Measurements from ENCODE around the gene NUP210. TPM values are rescaled to one million over a fixed set of nuclear protein-coding genes. Genes with fewer than 3 reads are reported as not detected.

The NUP210 gene
- total RNA-seq, 3 donors from 2014 or later: 6.7 to 14.8 (median 8.1) TPM

GRCh38 chr3:13403213-13403819 lies 16.8 kb downstream of the NUP210 start:
- H3K9me3 ChIP-seq: peaks cover 8% of the 10 kb centered on the region
- intact Hi-C loops (cut with DNase I, micrococcal nuclease): no loop called here
- no peaks in the 10 kb centered on the region for H3K4me1 ChIP-seq (ENCODE audit: low read depth)
- TF ChIP-seq, protein P1, sequence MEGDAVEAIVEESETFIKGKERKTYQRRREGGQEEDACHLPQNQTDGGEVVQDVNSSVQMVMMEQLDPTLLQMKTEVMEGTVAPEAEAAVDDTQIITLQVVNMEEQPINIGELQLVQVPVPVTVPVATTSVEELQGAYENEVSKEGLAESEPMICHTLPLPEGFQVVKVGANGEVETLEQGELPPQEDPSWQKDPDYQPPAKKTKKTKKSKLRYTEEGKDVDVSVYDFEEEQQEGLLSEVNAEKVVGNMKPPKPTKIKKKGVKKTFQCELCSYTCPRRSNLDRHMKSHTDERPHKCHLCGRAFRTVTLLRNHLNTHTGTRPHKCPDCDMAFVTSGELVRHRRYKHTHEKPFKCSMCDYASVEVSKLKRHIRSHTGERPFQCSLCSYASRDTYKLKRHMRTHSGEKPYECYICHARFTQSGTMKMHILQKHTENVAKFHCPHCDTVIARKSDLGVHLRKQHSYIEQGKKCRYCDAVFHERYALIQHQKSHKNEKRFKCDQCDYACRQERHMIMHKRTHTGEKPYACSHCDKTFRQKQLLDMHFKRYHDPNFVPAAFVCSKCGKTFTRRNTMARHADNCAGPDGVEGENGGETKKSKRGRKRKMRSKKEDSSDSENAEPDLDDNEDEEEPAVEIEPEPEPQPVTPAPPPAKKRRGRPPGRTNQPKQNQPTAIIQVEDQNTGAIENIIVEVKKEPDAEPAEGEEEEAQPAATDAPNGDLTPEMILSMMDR (IDR thresholded peaks at IDR 0.05): no peak
- H3K36me3 ChIP-seq (ENCODE audit: low read depth): no peaks in the 10 kb centered on the region
- ATAC-seq (no peak), DNase-seq (no peak)
- no peak overlapping the region for H3K4me3 ChIP-seq

DNA sequence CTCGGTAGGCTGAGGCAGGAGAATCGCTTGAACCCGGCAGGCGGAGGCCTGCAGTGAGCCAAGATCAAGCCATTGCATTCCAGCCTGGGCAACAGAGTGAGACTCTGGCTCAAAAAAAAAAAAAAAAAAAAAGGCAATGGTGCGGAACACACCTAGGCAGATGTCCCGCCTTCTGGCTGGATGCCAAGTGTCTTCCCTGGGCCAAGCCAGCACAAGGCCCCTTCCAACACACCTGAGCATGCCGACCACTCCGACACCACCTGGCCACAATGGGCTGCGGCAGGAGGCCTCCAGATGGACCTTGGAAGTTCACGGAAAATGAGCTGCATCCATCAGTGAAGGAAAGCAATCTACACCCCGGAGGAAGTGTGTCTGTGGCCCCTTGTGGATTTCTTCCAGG lies 19.0 kb downstream of the NUP210 start:
- intact Hi-C loops (cut with DNase I, micrococcal nuclease): no loop called here
- Histone ChIP-seq H3K4me1 (ENCODE audit: low read depth) (no peaks in the 10 kb centered on the region), H3K4me3 (no peak overlapping the region), H3K36me3 (ENCODE audit: low read depth) (no peaks in the 10 kb centered on the region), H3K9me3 (no peaks in the 10 kb centered on the region)
- no peak for ATAC-seq
- DNase-seq: peak in 1 of 3 donors; percentile 8
- TF ChIP-seq, protein P1 (IDR thresholded peaks at IDR 0.05): no peak

GRCh38 chr3:13400114-13400673 lies 19.9 kb downstream of the NUP210 start:
- Histone ChIP-seq H3K4me1 (ENCODE audit: low read depth) (no peaks in the 10 kb centered on the region), H3K9me3 (no peaks in the 10 kb centered on the region), H3K36me3 (ENCODE audit: low read depth) (no peaks in the 10 kb centered on the region), H3K4me3 (no peak overlapping the region)
- no peak for DNase-seq
- intact Hi-C loops (cut with DNase I, micrococcal nuclease): no loop called here
- no peak for ATAC-seq
- TF ChIP-seq, protein P1 (IDR thresholded peaks at IDR 0.05): no peak

DNA sequence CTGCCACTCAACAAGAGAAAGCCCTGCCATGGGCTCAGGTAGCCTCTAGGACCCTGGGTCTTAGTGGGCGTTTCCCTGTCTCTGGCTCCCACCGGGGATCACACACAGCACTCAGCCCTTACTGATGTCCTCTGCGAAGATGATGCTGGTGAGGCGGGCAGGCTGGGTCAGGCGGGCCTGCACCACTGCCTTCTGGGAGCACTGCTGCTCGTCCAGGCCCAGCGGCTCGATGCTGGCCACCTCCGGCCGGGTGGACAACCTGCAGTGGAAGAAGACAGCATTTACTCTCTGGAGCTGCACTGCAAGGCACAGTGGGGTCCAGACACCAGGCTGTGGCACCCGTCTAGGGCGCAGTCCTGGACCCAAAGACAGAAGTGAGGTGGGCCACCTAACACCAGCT lies 20.5 kb downstream of the NUP210 start:
- ATAC-seq (no peak), DNase-seq (no peak)
- H3K4me1 ChIP-seq (ENCODE audit: low read depth): no peaks in the 10 kb centered on the region
- intact Hi-C loops (cut with DNase I, micrococcal nuclease): no loop called here
- no peaks in the 10 kb centered on the region for H3K9me3 ChIP-seq
- H3K36me3 ChIP-seq (ENCODE audit: low read depth): no peaks in the 10 kb centered on the region
- no peak overlapping the region for H3K4me3 ChIP-seq
- TF ChIP-seq, protein P1 (IDR thresholded peaks at IDR 0.05): no peak

- Histone ChIP-seq H3K4me3 (no peak overlapping the region), H3K4me1 (ENCODE audit: low read depth) (no peaks in the 10 kb centered on the region), H3K36me3 (ENCODE audit: low read depth) (no peaks in the 10 kb centered on the region), H3K9me3 (no peaks in the 10 kb centered on the region)
- ATAC-seq: no peak
- DNase-seq: no peak
- intact Hi-C loops (cut with DNase I, micrococcal nuclease): no loop called here
- TF ChIP-seq, protein P1 (IDR thresholded peaks at IDR 0.05): no peak
Measured at GRCh38 chr3:13397316-13397715, 22.8 kb downstream of the NUP210 start.
